Measurements from ENCODE around the gene FER. TPM values are rescaled to one million over a fixed set of nuclear protein-coding genes. Genes with fewer than 3 reads are reported as not detected.

FER gene
- total and polyA plus RNA-seq, 2 of the 8 experiments (the other 6 are each of a cell fraction or from before 2014, with no cell fraction given): 1.3 to 15.8 TPM

DNA sequence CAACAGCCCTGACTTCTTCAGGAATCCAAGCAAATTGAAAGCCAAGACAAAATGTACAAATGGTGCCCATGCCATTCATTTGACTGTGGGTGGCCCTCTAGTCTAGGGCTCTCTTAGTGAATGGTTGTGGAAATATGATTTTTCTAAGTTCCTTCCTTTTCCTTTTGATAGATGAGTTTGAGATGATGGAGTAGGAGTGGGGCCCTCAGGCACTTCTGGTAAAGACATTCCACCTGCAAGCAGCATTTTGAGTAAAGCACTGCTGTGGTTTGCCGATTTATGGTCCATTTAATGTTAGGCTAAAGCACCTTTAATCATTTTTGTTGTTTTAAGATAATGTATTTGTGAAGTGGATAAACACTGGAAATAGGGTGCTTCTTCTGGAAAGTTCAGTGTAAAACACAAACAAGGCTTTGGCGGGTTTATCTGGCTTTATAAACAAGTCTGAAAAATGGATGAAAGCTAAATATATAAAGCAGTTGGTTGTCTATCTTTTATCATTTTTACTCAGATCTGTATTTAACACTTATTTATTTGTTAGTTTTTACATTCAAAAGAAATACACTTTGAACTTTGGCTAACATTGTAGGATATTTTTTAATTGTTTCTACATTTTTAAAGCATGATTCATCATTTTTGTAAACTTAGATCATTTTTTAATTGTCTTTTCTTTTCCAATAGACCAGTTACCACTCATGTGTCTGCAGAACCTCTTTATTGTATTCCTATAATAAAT is 448.6 kb downstream of the FER start (continued):
- TF ChIP-seq, protein P1, sequence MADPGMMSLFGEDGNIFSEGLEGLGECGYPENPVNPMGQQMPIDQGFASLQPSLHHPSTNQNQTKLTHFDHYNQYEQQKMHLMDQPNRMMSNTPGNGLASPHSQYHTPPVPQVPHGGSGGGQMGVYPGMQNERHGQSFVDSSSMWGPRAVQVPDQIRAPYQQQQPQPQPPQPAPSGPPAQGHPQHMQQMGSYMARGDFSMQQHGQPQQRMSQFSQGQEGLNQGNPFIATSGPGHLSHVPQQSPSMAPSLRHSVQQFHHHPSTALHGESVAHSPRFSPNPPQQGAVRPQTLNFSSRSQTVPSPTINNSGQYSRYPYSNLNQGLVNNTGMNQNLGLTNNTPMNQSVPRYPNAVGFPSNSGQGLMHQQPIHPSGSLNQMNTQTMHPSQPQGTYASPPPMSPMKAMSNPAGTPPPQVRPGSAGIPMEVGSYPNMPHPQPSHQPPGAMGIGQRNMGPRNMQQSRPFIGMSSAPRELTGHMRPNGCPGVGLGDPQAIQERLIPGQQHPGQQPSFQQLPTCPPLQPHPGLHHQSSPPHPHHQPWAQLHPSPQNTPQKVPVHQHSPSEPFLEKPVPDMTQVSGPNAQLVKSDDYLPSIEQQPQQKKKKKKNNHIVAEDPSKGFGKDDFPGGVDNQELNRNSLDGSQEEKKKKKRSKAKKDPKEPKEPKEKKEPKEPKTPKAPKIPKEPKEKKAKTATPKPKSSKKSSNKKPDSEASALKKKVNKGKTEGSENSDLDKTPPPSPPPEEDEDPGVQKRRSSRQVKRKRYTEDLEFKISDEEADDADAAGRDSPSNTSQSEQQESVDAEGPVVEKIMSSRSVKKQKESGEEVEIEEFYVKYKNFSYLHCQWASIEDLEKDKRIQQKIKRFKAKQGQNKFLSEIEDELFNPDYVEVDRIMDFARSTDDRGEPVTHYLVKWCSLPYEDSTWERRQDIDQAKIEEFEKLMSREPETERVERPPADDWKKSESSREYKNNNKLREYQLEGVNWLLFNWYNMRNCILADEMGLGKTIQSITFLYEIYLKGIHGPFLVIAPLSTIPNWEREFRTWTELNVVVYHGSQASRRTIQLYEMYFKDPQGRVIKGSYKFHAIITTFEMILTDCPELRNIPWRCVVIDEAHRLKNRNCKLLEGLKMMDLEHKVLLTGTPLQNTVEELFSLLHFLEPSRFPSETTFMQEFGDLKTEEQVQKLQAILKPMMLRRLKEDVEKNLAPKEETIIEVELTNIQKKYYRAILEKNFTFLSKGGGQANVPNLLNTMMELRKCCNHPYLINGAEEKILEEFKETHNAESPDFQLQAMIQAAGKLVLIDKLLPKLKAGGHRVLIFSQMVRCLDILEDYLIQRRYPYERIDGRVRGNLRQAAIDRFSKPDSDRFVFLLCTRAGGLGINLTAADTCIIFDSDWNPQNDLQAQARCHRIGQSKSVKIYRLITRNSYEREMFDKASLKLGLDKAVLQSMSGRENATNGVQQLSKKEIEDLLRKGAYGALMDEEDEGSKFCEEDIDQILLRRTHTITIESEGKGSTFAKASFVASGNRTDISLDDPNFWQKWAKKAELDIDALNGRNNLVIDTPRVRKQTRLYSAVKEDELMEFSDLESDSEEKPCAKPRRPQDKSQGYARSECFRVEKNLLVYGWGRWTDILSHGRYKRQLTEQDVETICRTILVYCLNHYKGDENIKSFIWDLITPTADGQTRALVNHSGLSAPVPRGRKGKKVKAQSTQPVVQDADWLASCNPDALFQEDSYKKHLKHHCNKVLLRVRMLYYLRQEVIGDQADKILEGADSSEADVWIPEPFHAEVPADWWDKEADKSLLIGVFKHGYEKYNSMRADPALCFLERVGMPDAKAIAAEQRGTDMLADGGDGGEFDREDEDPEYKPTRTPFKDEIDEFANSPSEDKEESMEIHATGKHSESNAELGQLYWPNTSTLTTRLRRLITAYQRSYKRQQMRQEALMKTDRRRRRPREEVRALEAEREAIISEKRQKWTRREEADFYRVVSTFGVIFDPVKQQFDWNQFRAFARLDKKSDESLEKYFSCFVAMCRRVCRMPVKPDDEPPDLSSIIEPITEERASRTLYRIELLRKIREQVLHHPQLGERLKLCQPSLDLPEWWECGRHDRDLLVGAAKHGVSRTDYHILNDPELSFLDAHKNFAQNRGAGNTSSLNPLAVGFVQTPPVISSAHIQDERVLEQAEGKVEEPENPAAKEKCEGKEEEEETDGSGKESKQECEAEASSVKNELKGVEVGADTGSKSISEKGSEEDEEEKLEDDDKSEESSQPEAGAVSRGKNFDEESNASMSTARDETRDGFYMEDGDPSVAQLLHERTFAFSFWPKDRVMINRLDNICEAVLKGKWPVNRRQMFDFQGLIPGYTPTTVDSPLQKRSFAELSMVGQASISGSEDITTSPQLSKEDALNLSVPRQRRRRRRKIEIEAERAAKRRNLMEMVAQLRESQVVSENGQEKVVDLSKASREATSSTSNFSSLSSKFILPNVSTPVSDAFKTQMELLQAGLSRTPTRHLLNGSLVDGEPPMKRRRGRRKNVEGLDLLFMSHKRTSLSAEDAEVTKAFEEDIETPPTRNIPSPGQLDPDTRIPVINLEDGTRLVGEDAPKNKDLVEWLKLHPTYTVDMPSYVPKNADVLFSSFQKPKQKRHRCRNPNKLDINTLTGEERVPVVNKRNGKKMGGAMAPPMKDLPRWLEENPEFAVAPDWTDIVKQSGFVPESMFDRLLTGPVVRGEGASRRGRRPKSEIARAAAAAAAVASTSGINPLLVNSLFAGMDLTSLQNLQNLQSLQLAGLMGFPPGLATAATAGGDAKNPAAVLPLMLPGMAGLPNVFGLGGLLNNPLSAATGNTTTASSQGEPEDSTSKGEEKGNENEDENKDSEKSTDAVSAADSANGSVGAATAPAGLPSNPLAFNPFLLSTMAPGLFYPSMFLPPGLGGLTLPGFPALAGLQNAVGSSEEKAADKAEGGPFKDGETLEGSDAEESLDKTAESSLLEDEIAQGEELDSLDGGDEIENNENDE (IDR thresholded peaks at IDR 0.05; ENCODE audit: insufficient replicate concordance, low read length): no peak
- TF ChIP-seq KDM5A (IDR thresholded peaks at IDR 0.05; ENCODE audit: low read length) (no peak), KDM4A (IDR thresholded peaks at IDR 0.05; ENCODE audit: low read depth, low read length, severe bottlenecking) (no peak), TBP (IDR thresholded peaks at IDR 0.05; ENCODE audit: low read depth, low read length) (no peak), NRF1 (IDR thresholded peaks at IDR 0.05; ENCODE audit: low read depth, low read length) (no peak)
